SW480 (cell line): Measurements from ENCODE around the gene RTF1.
"Not testable (repeated sequence)": the region's sequence is repeated elsewhere in the genome, so short reads cannot be mapped to it uniquely, and the experiment has no call there.

Experiments
- DNase-seq: peaks from one replicate; pipeline ENCODE4 v3.0.0-alpha.2; 2016; ENCODE audit warnings: low spot score

The RTF1 gene

GRCh38 chr15:41437448-41437847 lies 20.6 kb downstream of the RTF1 start:
- no peak for DNase-seq

GRCh38 chr15:41438206-41438605 lies 21.3 kb downstream of the RTF1 start:
- DNase-seq, result no peak

- DNase-seq, result not testable (repeated sequence)
Measured at GRCh38 chr15:41438745-41439144, 21.9 kb downstream of the RTF1 start.

DNA sequence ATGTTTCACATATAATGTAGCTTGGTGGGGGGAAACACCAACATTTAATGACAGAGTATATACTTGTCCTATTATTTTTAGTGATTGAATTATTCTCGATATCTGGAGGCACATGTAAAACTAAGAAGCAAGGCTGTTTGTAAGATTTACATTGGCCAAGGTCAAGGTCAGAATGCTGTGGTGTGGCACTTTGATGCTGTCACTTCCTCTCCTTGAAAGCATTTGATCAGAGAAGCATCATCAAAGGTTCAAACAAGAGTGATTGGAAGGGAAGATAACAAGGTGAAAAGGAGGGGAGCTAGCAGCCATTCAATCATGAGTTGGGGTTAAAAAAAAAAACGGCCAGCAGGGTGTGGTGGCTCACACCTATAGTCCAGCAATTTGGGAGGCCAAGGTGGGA lies 26.4 kb downstream of the RTF1 start:
- DNase-seq, result peak; percentile 7

- no peak for DNase-seq
Measured at GRCh38 chr15:41445399-41445798, 28.5 kb downstream of the RTF1 start.

DNA sequence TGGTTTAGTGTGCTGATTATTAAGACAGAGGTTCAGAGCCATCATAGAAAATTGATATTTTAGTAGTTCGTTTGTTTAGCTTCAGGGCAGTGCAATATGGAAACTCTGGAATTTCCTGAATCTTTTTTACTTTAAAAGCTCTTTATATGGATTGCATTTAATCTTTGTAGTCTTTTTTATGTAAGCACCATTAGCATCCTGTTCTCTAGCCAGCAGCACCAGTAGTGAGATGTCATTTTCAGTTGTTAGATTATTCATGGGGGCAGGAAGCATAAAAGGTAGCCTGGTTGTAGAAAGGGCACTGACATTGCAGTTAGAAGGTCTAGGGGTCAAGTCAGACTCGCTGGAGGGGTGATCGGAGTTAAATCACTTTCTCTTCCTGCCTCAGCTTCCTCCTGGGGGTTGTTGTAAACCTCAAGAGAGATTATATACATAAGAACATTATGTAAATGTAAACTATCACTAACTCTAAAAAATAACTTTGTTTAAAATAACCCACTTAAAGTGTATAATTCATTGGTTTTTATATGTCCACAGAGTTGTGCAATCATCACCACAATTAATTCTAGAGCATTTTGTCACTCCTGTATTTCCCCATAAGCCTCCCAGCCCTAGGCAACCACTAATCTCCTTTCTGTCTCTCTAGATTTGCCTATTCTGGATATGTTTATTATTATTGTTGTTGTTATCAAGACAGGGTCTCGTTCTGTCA lies 45.3 kb downstream of the RTF1 start:
- DNase-seq, result no peak

DNA sequence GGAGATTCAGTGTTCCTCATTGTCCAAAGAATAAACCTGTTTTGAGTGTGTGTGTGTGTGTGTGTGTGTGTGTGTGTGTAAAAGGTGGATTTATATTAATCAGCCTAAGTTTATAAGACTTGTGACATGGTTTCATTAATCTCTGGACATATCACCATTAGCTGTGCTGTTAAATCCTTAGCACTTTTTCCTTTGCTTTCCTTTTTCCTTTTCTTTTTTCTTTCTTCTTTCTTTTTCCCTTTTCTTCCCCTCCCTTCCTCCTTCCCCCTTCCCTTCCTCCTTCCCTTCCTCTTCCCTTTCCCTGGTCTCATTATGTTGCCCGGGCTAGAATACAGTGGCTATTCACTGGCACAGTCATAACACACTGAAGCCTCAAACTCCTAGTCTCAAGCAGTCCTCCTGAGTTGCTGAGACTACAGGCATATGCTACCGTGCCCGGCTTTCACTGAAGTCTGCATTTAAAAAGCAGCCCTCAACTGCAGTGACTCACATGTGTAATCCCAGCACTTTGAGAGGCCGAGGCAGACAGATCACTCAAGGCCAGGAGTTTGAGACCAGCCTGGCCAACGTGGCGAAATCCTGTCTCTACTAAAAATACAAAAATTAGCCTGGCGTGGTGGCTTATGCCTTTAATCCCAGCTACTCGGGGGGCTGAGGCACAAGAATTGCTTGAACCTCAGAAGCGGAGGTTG lies 48.1 kb downstream of the RTF1 start:
- no peak for DNase-seq

DNA sequence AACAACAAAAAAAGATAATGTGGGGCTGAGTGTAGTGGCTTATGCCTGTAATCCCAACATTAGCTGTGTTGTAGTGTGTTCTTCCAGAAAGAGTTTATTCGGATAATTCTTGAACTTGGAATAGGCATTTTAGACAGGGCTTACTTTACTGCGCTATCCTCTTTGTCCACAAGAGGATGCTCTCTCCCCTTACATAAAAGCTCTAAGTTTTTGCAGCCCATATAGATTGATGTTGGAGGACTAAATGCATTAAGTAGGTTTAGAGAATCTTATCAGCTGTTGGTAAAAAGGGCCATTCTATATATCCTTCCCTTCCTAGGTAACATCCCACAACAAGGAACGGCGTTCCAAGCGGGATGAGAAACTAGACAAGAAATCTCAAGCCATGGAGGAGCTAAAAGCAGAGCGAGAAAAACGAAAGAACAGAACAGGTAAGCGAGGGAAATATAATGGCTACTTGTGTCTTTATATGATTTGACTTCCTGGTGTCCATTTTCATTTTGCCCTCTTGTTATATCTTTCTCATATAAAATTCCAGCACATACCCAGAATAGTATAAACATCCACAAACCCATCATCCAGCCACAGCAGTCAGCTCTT lies 49.0 kb downstream of the RTF1 start:
- DNase-seq, result peak; percentile 52

DNA sequence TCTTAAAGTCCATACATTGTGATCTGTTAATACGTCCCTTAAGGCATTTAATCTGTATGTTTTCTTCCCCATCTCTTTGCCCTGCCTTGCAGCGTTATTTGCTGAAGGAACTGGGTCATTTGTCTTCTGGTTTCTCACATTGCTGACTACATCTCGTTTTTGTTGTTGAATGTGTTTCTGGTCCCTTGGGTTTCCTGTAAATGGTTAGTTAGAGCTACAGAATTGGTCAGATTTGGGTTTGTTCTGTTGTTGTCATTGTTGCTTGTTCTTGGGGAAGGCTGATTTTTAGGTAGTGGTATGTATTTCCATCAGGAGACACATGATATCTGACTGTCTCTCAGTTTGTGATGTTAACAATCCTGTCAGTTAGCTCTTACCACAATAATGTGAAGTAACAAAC lies 49.8 kb downstream of the RTF1 start:
- no peak for DNase-seq

DNA sequence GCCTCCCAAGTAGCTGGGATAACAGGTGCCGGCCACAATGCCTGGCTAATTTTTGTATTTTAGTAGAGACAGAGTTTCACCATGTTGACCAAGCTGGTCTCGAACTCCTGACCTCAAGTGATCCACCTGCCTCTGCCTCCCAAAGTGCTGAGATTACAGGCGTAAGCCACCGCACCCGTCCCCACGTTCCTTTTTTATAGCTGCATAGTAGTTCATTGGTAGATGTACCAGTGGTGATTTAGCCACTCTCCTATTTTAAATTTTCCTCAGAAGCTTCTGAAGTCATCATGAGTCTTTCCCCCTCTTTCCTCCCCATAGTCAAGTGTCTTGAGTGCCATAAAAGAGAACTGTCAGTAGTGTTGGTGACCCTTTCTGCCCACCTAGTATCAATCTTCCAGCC lies 52.7 kb downstream of the RTF1 start:
- not testable (repeated sequence) for DNase-seq

- DNase-seq, result no peak
Measured at GRCh38 chr15:41473418-41473817, 56.5 kb downstream of the RTF1 start.

GRCh38 chr15:41474436-41474835 lies 57.5 kb downstream of the RTF1 start:
- DNase-seq, result no peak

- no peak for DNase-seq
Measured at GRCh38 chr15:41474941-41475340, 58.0 kb downstream of the RTF1 start.

DNA sequence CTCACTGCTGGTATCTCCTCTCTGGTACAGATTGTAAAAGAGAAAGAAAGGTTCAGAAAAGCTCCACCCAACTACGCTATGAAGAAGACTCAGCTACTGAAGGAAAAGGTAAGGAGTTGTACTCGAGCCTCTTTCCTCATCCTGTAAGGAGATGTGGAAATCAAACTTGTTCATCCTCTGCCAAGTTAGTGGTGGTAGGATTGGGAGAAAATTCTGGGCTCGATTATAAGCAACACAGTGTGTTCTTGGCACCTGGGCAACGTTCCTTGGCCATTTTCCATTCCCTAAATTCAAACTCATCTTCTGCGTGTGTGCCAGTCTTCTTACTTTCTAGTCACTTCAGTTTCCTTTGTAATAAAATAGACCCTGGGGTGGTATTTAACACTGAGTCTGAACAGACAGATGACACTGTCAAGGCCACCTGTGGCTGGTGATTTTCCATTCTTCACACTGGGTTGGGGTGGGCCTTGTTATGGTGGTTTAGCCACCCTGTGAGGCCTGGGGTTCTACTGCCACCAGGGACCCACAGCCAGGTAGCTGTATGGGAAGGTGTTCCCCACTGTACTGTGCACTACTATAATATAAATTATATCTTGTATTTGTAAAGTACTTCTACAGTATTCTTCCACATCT lies 59.6 kb downstream of the RTF1 start:
- DNase-seq, result no peak

GRCh38 chr15:41480396-41481140 lies 63.7 kb downstream of the RTF1 start:
- no peak for DNase-seq

GRCh38 chr15:41482110-41482877 lies 65.4 kb downstream of the RTF1 start:
- DNase-seq, result no peak

GRCh38 chr15:41483115-41483514 lies 66.2 kb downstream of the RTF1 start:
- no peak for DNase-seq

GRCh38 chr15:41483519-41483918 lies 66.6 kb downstream of the RTF1 start:
- DNase-seq, result no peak

DNA sequence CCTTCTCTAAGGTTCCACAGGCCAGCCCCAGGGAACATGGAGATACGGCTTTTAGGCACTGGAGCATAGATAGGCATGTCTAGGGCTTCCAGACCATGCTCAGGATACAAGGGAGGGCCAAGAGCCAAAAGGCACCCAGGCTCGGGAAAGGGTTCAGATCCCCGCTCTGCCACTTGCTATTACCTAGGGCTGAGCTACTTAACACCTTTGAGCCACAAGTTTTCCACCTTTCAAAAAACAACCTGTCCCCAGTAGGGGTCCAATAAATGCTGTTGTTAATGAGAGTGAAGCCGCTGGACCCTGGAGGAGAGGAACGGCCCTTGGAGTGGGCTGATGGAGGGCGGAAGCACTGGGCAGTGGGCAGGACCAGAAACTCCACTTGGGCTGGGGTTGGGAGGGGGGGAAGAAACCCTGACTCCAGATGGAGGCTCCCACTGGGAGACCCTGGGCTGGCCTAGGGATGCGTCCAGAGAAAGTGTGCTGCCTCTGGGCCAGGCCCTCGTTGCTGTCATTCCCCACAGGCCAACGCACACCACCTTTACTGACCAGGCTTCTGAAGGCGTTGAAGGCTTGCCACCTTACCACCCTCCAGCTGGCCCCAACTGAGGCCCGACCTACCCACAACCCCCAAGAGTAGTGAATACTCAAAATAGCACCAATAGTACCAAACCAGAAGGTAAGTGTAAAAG lies 68.2 kb downstream of the RTF1 start:
- DNase-seq, result no peak

DNA sequence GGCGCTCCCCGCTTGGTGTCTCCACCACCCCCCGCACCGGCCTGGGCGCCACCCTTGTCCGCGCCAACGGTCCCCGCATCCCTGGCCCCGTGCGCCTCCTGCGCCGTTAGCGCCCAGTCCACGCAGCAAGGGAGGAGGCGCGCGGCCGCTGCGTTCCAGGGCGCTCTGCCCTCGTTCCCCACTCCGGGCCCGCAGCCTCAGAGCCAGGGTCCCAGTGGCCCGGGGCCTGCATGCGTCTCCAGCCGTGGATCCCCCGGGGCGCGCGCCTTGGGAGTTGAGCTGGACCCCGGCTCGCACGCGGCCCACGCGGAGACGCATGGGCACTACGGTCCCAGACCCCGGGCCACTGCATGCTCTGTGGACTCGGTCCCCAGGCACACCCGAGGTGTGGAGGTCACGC lies 69.4 kb downstream of the RTF1 start:
- DNase-seq, result no peak

DNA sequence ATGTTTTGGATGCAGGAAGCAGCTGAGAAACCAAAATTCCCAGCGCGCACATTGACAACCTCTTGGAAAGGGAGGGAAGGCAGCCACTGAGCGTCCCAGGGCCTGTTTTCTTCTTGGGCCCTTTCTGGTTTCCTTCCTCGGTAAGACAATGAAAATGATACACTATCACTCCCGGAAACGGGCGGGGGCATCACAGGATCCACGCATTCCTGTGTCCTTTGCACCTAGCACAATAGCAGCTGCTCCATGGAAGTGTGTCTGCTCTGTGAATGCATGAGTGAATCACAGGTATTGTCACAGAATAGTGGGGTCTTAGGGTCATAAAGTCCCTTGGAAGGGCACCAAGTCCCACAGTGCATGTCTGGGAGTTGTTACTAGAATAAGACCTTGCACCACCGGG lies 70.5 kb downstream of the RTF1 start:
- DNase-seq, result no peak
